GF-D8 (cell line): Measurements from ENCODE around the gene DCK.
"Not testable (repeated sequence)": the region's sequence is repeated elsewhere in the genome, so short reads cannot be mapped to it uniquely, and the experiment has no call there.

Experiments
- DNase-seq: peaks from one replicate; lab custom pipeline; 2025; lab: John Stamatoyannopoulos, UW

DCK gene

GRCh38 chr4:71001363-71001762 lies 7.9 kb downstream of the DCK start:
- not testable (repeated sequence) for DNase-seq

DNA sequence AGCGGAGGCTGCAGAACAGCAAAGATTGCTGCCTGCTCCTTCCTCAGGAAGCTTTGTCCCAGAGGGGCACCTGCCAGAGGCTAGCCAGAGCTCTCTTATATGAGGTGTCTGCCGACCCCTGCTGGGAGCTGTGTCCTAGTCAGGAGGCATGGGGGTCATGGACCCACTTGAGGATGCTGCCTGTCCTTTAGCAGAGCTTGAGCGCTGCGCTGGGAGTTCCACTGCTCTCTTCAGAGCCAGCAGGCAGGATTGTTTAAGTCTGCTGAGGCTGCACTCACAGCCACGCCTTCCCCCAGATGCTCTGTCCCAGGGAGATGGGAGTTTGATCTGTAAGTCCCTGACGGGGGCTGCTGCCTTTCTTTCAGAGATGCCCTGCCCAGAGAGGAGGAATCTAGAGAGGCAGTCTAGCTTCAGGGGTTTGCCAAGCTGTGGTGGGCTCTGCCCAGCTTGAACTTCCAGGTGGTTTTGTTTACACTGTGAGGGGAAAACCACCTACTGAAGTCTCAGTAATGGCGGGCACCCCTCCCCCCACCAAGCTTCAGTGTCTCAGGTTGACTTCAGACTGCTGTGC lies 10.9 kb downstream of the DCK start:
- DNase-seq = no peak

GRCh38 chr4:71005025-71005424 lies 11.6 kb downstream of the DCK start:
- DNase-seq = not testable (repeated sequence)

GRCh38 chr4:71006203-71006907 lies 12.9 kb downstream of the DCK start:
- DNase-seq = no peak

DNA sequence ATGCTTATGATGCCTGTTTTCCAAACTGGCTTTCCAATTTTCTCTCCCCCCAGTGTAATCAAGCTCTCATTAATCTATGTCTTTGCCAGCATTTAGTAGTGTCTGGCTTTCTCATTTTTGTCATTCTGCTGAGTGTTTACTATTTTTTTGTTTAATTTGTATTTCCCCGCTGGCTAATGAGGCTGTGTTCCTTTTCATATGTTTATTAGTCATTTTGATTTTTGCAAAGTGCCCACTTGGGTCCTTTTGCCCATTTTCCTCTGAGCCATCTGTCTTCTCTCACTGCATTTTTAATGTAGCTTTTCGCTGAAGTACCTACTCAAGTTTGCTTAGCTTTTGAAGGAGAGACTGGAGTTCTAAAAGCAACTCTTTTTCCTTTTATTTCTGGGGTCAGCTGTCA lies 14.7 kb downstream of the DCK start:
- no peak for DNase-seq

DNA sequence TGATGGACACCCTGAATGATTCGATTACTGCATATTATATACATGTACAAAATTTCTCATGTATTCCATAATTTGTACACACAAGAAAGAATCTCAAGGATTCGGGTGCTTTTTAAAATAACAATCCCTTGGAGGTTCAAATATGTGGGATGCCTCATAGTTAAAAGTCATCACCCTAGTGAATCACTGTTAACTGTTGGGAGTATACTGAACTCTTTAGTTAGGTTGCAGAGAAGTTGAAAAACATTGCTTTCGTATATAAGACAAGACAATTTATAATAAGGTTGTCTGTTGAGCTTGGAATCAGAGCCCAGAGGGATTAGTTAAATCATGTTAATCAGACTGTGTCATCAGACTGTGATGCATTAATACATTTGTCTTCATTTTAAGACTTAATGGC lies 15.6 kb downstream of the DCK start:
- DNase-seq = no peak

- DNase-seq = no peak
Measured at GRCh38 chr4:71009890-71010588, 16.6 kb downstream of the DCK start.

DNA sequence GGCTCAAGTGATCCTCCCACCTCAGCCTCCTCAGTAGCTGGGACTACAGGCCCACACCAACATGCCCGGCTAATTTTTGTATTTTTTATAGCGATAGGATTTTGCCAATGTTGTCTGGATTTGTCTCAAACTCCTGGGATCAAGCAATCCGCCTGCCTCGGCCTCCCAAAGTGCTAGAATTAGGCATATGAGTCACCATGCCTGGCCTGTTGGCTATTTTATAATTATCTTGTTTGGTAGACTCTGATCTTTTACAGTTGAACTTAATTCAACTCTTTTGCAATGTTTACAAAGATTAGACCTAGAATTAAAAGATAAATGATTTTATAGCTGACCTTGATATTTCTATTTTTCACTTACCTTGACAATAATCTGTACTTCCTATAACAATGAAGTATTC lies 18.0 kb downstream of the DCK start:
- no peak for DNase-seq

GRCh38 chr4:71017391-71017790 lies 23.9 kb downstream of the DCK start:
- DNase-seq = not testable (repeated sequence)

DNA sequence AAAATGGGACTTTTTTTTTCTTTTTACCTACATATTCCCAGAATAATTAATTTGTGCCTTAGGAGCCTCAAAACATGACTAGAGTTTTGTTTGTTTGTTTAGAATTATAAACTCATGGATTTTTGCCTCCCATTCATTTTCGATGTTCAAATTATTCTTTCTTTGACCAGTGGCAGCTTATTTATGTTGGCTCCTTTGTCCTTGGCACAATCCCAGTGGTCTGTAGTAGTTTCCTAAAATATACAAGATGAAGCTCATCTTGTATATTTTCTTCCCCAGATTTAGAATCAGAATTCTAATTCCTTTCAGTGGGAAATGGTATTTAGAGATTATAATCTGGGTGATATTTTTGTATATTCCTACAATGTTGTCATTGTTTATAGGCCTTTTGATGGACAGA lies 27.2 kb downstream of the DCK start:
- DNase-seq = no peak

- DNase-seq = no peak
Measured at GRCh38 chr4:71025654-71026053, 32.2 kb downstream of the DCK start.

DNA sequence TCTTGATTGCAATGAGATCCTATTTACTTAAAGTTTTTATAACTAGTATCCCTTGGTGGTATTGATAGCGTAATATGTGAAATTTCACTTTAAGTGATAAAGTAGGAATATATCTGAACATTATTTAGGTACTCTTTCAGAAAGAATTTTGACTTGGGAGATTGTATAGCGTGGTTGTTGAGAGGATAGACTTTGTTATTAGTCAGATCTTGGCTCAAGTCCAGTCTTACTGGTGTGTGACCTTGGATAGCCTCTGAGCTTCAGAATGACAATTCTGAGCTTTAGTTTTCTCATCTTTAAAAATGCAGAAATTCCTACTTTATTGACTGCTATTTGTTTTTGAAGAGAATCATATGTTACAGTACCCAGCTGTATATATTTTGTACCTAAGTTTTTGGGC lies 32.6 kb downstream of the DCK start:
- DNase-seq = no peak

- DNase-seq = no peak
Measured at GRCh38 chr4:71027611-71028010, 34.2 kb downstream of the DCK start.

DNA sequence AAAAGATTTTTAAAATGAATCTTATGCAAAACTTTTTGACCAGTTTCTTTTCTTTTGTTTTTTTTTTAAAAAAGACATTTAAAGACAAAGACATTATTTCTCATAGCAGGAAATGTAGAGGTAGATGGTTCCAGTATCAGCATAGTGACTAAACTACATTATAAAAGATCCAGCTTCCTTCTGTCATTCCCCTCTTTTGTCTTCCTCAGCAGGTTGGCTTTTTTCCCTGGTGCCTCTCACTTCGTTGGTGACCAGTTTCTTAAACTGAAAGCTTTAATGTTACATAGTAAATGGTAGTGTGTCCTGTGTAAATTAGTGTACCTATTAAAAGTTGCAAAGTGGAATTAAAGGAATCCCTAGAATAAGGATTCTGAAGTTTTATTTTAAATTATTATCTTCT lies 36.1 kb downstream of the DCK start:
- DNase-seq = no peak

GRCh38 chr4:71032106-71032505 lies 38.7 kb downstream of the DCK start:
- not testable (repeated sequence) for DNase-seq

DNA sequence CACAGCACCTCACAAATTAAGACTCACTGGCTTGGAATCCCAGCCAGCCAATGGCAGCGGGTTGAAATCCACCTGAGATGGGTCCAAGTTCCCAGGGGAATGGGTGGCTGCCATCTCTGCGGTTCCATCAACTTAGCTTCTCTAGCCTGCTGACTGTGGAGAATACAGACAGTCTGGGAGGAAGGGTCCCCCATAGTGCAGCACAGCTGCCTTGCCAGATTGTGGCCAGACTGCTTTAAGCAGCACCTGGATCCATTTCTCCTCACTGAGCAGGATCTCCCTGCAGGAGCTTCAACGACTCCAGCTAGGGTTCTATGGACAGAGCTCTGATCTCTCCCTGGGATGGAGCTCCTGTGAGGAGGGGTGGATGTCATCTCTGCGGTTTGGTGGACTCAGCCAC lies 51.8 kb downstream of the DCK start:
- no peak for DNase-seq

DNA sequence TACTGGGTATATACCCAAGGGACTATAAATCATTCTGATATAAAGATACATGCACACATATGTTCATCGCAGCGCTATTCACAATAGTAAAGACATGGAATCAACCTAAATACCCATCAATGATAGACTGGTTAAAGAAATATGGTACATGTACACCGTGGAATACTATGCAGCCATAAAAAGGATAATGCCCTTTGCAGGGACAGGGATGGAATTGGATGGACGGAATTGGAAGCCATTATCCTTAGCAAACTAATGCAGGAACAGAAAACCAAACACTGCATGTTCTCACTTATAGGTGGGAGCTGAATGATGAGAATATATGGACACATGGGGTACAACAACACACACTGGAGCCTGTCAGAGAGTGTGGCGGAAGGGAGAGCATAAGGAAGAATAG lies 55.9 kb downstream of the DCK start:
- DNase-seq = no peak

DNA sequence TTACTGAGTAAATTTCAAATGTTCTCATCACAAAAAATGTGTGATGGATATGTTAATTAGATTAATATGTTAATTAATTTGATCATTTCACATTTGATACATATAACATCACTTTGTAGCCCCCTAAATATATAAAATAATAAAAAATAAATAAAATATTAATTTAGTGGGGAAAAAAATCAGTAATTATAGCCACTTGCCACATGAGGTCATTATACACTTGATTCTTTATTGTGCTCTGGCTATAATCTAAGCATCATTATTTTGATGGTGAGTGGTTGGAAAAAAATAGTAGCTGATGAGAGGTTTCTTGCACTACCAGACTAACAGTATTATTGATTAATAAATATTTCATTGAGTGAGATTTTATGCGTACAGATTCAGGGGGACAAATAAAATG lies 57.4 kb downstream of the DCK start:
- no peak for DNase-seq

DNA sequence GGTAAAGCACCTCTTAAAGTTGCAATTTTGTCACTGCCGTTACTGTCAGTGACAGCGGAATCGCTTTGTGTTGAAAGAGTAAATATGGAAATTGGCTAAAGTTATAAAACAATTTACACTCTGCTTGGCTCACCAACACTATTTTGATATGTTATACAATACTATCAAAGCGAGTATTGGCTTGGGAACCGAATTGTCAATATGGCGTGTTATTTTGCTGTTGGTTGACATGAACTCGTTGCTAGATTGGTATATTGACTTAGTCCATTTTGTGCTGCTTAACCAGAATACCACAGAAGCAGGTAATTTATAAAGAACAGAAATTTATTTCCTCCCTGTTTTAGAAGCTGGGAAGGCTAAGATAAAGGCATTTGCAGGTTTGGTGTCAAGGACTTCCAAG lies 58.6 kb downstream of the DCK start:
- DNase-seq = no peak

- no peak for DNase-seq
Measured at GRCh38 chr4:71052716-71053115, 59.3 kb downstream of the DCK start.

DNA sequence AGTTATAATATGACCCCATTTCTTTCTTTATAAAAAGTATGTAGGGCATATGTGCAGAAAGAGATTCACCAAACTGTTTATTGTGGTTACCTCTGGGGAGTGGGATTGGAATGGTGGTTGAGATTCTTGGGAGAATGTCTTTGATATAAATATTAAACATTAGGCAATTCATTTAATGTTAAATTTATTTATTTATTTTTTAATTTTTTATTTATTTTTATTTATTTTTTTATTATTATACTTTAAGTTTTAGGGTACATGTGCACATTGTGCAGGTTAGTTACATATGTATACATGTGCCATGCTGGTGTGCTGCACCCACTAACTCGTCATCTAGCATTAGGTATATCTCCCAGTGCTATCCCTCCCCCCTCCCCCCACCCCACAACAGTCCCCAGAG lies 60.2 kb downstream of the DCK start:
- not testable (repeated sequence) for DNase-seq

GRCh38 chr4:71059573-71059972 lies 66.1 kb downstream of the DCK start:
- DNase-seq = not testable (repeated sequence)

DNA sequence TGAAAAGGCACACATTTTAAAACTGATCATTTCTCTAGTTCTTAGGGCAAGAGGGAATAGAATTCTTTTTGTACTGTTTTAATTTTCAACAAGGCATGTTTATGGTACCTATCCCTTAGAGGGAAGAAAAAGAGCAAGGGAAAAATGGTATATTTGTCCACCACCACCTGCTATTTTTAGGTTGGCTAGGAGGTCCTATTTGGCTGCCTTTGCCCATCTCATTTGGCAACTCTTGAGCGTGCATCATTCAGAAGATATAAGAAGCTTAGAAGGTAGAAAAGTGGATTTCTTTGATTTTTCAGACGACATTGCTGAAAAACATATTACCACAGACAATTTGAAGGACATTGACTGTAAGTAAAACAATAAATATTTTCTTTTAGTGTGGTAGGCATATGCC lies 69.0 kb downstream of the DCK start:
- no peak for DNase-seq

DNA sequence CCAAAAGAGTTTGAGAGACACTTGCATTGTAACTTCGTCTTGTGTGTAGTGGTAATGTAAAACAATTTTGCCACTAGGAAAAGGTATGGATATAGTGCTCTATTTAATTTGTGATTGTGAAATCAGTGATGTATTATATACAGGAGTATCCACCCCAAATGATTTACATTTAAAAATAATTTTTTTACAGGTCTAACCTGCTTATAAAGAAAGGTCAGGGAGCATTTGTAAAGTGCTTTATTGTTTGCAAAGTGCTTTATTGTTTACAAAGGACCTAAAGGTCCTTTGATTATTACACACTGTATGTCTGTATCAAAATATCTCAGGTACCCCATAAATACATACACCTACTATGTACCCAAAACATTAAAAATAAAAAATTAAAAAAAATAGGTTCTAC lies 70.3 kb downstream of the DCK start:
- DNase-seq = no peak
